ENCODE results near the gene KIAA0319L.

GRCh38 chr1:35560256-35561225 is 3.3 kb upstream of the KIAA0319L start:
- TF ChIP-seq POLR2A (IDR thresholded peaks at IDR 0.05) (no peak), CTCF (IDR thresholded peaks at IDR 0.05) (no peak)

Data from thyroid gland (tissue), 4 donors.